CD4-positive, alpha-beta T cell treated with Interleukin-17A for 4 hours (primary cell): Measurements from ENCODE around the gene GPATCH4.

ENCODE experiments used
- DNase-seq: peaks from one replicate; pipeline ENCODE4 v3.0.0-alpha.2; 2020; ENCODE audit warnings: mixed read lengths

The GPATCH4 gene

DNA sequence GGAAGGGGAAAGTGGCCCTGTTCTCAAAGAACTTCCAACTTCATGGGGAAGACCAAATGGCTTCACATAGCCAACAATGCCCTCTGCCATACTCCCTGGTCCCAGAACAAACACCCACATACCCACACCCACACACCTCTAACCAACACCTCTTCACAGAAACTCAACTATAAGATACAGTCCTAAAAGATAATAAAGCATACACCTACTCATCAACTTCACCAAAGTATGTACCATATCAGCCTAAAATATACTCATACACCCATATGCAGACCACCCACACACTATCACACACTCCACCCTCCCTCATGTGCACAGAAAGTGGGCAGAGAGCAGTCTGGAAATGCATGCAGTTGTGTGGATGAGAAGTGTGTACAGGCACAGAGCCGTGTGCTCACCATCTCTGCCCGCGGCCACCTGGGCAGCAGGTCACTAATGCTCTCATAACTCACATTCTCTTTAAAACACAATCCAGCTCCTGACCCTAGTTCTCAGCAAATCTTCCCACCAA is 56.6 kb downstream of the GPATCH4 start:
- no peak for DNase-seq
